Measurements from ENCODE around the gene CDYL2.

Gene CDYL2, protein sequence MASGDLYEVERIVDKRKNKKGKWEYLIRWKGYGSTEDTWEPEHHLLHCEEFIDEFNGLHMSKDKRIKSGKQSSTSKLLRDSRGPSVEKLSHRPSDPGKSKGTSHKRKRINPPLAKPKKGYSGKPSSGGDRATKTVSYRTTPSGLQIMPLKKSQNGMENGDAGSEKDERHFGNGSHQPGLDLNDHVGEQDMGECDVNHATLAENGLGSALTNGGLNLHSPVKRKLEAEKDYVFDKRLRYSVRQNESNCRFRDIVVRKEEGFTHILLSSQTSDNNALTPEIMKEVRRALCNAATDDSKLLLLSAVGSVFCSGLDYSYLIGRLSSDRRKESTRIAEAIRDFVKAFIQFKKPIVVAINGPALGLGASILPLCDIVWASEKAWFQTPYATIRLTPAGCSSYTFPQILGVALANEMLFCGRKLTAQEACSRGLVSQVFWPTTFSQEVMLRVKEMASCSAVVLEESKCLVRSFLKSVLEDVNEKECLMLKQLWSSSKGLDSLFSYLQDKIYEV

GRCh38 chr16:80804526-80805383 is at the start of gene CDYL2:
CDYL2 (minus strand) TSS chr16:80804598; CDS start chr16:80804173, 425 bp downstream.
- peak within 1 kb of the TSS; percentile 63; the same call in 1 of the 2 replicates for H3K9ac ChIP-seq (ENCODE audit: low read depth, low read length)
- H3K36me3 ChIP-seq (ENCODE audit: insufficient read depth, low read length) = no peaks in the 10 kb centered on the region
- no peaks in the 10 kb centered on the region for H3K4me1 ChIP-seq (ENCODE audit: insufficient read depth, low read length)
- no peaks in the 10 kb centered on the region for H3K9me3 ChIP-seq (ENCODE audit: control insufficient read depth, insufficient read depth, low read length)

DNA sequence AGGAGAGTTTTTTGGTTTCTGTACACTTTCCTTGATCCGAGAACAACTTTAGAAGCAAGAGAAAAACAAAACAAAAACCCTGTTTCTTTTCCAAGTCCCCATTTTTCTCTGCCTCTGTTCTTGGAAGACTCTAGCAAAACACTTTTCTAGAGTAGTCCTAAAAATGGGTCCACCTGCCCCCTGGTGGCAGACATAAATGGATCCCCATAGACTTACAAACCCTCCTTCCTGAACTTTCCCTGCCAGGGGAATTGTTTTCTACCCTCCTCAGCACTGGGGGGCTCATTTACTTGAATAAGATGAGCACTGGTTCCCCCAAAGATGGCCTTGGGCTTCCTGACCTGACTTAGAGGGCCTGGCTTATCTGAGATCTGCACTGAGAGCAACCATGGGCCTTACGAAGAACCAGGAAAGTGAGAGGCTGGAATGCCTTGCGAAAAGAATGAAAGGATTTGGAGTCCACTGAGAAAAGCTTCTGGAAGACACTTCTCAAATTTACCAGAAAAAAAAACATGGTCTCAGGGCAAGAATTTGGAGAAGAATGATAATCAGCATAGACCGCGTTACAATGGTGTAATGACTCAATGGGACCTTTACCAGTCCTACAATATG is 48.0 kb upstream of the CDYL2 start:
- no peak overlapping the region for H3K9ac ChIP-seq (ENCODE audit: low read depth, low read length)

DNA sequence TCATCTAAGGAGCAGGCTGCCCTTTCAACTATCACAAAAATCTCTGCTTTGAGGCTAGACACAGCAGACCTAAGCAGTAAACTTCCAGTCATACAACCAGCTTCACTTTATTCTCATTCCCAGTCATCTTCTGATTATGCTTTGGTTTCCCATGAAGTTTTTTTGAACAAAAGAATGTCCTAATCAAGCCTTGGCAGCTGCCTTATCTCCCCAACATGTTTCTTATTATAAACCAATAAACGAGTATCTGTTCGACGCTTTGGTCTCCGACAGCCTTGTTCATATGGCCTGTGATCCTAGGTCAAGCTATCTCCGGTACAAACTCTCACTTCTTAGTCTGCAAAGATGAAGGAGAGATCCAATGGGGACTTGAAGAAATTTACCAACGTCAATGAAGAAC is 47.4 kb upstream of the CDYL2 start:
- Histone ChIP-seq H3K9ac (ENCODE audit: low read depth, low read length) (no peak overlapping the region), H3K9me3 (ENCODE audit: control insufficient read depth, insufficient read depth, low read length) (no peaks in the 10 kb centered on the region), H3K36me3 (ENCODE audit: insufficient read depth, low read length) (no peaks in the 10 kb centered on the region), H3K4me1 (ENCODE audit: insufficient read depth, low read length) (no peaks in the 10 kb centered on the region)

More for the DNA sequence above, 48.0 kb upstream of the CDYL2 start:
- Histone ChIP-seq H3K4me1 (ENCODE audit: insufficient read depth, low read length) (no peaks in the 10 kb centered on the region), H3K36me3 (ENCODE audit: insufficient read depth, low read length) (no peaks in the 10 kb centered on the region), H3K9me3 (ENCODE audit: control insufficient read depth, insufficient read depth, low read length) (no peaks in the 10 kb centered on the region)

DNA sequence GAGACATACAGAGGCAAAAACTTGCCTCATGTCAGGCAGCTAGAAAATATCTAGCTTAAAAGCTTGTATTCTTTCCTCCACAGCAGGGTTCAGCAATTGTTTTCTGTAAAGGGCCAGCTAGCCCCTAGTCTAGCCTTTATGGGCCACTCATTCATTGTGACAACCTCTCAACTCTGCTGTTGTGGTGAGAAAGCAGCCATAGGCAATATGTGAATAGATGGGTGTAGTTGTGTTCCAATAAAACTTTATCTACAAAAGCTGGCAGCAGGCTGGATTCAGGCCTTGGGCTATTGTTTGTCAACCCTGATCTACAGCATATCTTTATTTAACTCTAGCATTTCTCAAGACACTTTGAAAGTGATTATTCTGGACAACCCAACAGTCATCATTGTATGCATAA is 46.4 kb upstream of the CDYL2 start:
- no peaks in the 10 kb centered on the region for H3K4me1 ChIP-seq (ENCODE audit: insufficient read depth, low read length)

GRCh38 chr16:80848862-80849261 is 44.5 kb upstream of the CDYL2 start:
- no peaks in the 10 kb centered on the region for H3K36me3 ChIP-seq (ENCODE audit: insufficient read depth, low read length)
- no peak overlapping the region for H3K9ac ChIP-seq (ENCODE audit: low read depth, low read length)
- H3K4me1 ChIP-seq (ENCODE audit: insufficient read depth, low read length) = no peaks in the 10 kb centered on the region
- H3K9me3 ChIP-seq (ENCODE audit: control insufficient read depth, insufficient read depth, low read length) = no peaks in the 10 kb centered on the region

More for the DNA sequence above, 46.4 kb upstream of the CDYL2 start:
- H3K36me3 ChIP-seq (ENCODE audit: insufficient read depth, low read length) = no peaks in the 10 kb centered on the region
- no peaks in the 10 kb centered on the region for H3K9me3 ChIP-seq (ENCODE audit: control insufficient read depth, insufficient read depth, low read length)
- H3K9ac ChIP-seq (ENCODE audit: low read depth, low read length) = no peak overlapping the region

DNA sequence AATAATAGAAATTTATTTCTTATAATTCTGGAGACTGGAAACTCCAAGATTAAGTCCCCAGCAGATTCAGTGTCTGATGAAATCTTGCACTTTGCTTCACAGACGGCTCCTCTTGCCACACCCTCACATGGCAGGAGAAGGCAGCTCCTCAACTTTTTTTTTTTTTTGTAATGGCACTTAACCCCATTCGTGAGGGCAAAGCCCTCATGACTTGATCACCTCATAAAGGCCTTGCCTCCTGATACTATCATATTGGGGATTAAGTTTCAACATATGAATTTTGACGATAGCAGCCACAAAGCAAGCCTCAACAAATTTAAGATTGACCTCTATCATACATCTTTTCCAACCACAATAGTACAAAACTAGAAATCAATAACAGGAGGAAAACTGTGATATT is 42.3 kb upstream of the CDYL2 start:
- H3K4me1 ChIP-seq (ENCODE audit: insufficient read depth, low read length) = no peaks in the 10 kb centered on the region
- no peaks in the 10 kb centered on the region for H3K9me3 ChIP-seq (ENCODE audit: control insufficient read depth, insufficient read depth, low read length)
- H3K36me3 ChIP-seq (ENCODE audit: insufficient read depth, low read length) = no peaks in the 10 kb centered on the region
- H3K9ac ChIP-seq (ENCODE audit: low read depth, low read length) = no peak overlapping the region

DNA sequence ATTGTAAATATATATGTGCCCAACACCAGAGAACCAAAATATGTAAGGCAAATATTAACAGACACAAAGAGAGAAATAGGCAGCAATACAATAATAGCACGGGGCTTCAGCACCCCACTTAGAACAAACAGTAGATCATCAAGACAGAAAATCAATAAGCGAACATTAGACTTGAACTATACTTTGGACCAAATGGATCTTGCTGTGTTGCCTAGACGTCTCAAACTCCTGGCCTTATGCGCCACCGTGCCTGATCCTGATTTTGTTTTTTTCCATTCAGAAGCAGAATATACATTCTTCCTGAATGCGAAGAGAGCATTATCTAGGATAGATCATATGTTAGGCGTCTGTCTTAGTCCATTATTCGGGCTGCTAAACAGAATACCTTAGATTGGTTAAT is 41.9 kb upstream of the CDYL2 start:
- Histone ChIP-seq H3K36me3 (ENCODE audit: insufficient read depth, low read length) (no peaks in the 10 kb centered on the region), H3K9ac (ENCODE audit: low read depth, low read length) (no peak overlapping the region), H3K9me3 (ENCODE audit: control insufficient read depth, insufficient read depth, low read length) (no peaks in the 10 kb centered on the region), H3K4me1 (ENCODE audit: insufficient read depth, low read length) (no peaks in the 10 kb centered on the region)

GRCh38 chr16:80844395-80844794 is 40.0 kb upstream of the CDYL2 start:
- no peaks in the 10 kb centered on the region; the same call in 1 of the 2 replicates for H3K36me3 ChIP-seq (ENCODE audit: insufficient read depth, low read length)
- no peaks in the 10 kb centered on the region for H3K9me3 ChIP-seq (ENCODE audit: control insufficient read depth, insufficient read depth, low read length)
- H3K9ac ChIP-seq (ENCODE audit: low read depth, low read length) = no peak overlapping the region
- no peaks in the 10 kb centered on the region for H3K4me1 ChIP-seq (ENCODE audit: insufficient read depth, low read length)

- H3K9me3 ChIP-seq (ENCODE audit: control insufficient read depth, insufficient read depth, low read length) = no peaks in the 10 kb centered on the region
- no peaks in the 10 kb centered on the region for H3K4me1 ChIP-seq (ENCODE audit: insufficient read depth, low read length)
- H3K36me3 ChIP-seq (ENCODE audit: insufficient read depth, low read length) = no peaks in the 10 kb centered on the region; the same call in 1 of the 2 replicates
- H3K9ac ChIP-seq (ENCODE audit: low read depth, low read length) = no peak overlapping the region
Measured at GRCh38 chr16:80841231-80841630, 36.8 kb upstream of the CDYL2 start.

GRCh38 chr16:80837533-80838147 is 33.2 kb upstream of the CDYL2 start:
- Histone ChIP-seq H3K9me3 (ENCODE audit: control insufficient read depth, insufficient read depth, low read length) (no peaks in the 10 kb centered on the region), H3K4me1 (ENCODE audit: insufficient read depth, low read length) (no peaks in the 10 kb centered on the region), H3K36me3 (ENCODE audit: insufficient read depth, low read length) (no peaks in the 10 kb centered on the region; the same call in 1 of the 2 replicates), H3K9ac (ENCODE audit: low read depth, low read length) (no peak overlapping the region)

DNA sequence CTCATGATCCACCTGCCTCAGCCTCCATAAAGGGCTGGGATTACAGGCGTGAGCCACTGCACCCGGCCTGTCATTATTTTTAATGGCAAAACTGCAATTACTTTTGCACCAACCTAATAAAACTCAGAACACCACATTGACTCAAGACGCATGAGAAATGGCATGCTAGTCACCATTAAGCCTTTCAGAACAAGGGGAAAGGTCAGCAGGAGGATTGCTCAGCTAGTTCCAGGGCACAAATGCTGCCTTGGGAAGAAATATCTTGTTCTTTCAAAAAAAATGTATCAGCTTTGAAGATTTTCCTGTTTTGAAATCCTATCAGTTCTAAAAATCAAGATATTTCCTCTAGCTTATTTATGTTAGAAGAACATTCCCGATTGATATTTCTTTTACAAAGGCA is 32.4 kb upstream of the CDYL2 start:
- no peaks in the 10 kb centered on the region; the same call in 1 of the 2 replicates for H3K36me3 ChIP-seq (ENCODE audit: insufficient read depth, low read length)
- H3K4me1 ChIP-seq (ENCODE audit: insufficient read depth, low read length) = no peaks in the 10 kb centered on the region
- no peaks in the 10 kb centered on the region for H3K9me3 ChIP-seq (ENCODE audit: control insufficient read depth, insufficient read depth, low read length)
- H3K9ac ChIP-seq (ENCODE audit: low read depth, low read length) = no peak overlapping the region

GRCh38 chr16:80836202-80836601 is 31.8 kb upstream of the CDYL2 start:
- Histone ChIP-seq H3K9me3 (ENCODE audit: control insufficient read depth, insufficient read depth, low read length) (no peaks in the 10 kb centered on the region), H3K9ac (ENCODE audit: low read depth, low read length) (no peak overlapping the region), H3K4me1 (ENCODE audit: insufficient read depth, low read length) (no peaks in the 10 kb centered on the region)

DNA sequence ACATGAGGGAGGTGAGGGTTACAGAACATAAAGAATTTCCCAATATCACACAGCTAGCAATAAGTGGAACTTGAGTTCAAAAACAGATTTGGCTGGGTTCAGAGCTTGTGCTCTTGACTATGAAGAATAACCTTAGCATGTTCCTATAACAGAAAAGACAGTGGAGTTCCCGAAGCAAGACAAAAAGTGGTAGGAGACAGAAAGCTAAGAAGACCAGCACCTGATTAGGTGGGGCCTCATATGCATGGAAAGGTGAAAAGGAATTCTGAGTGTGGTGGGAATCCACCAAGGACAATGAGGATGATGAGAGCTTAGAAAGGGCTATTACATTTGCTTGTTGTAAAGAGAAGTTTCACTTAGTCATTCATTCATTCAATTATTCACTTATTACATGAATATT is 26.6 kb upstream of the CDYL2 start:
- Histone ChIP-seq H3K36me3 (ENCODE audit: insufficient read depth, low read length) (no peaks in the 10 kb centered on the region), H3K9ac (ENCODE audit: low read depth, low read length) (no peak overlapping the region), H3K4me1 (ENCODE audit: insufficient read depth, low read length) (no peaks in the 10 kb centered on the region)

More at GRCh38 chr16:80836202-80836601, 31.8 kb upstream of the CDYL2 start:
- no peaks in the 10 kb centered on the region; the same call in 1 of the 2 replicates for H3K36me3 ChIP-seq (ENCODE audit: insufficient read depth, low read length)

DNA sequence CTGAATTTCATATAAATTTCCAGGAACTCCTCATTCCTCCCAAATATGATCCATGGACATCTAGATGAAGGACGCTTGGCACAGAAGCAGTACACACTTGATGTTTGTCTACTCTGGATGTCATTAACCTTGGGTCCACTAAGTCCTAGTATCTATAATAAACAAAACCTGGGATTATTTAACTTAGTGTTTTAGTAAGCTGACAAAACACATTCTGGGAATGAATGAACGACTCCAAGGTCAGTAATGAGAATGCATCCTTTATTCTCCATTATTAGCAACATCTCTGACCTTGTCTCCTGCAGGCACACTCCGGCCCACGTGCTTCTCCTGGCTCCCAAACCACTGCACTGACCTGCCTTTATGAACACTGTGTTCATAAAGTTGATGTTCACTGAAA is 24.1 kb upstream of the CDYL2 start:
- H3K9me3 ChIP-seq (ENCODE audit: control insufficient read depth, insufficient read depth, low read length) = no peaks in the 10 kb centered on the region
- no peaks in the 10 kb centered on the region for H3K4me1 ChIP-seq (ENCODE audit: insufficient read depth, low read length)
- H3K9ac ChIP-seq (ENCODE audit: low read depth, low read length) = no peak overlapping the region
- no peaks in the 10 kb centered on the region for H3K36me3 ChIP-seq (ENCODE audit: insufficient read depth, low read length)

More for the DNA sequence above, 26.6 kb upstream of the CDYL2 start:
- no peaks in the 10 kb centered on the region for H3K9me3 ChIP-seq (ENCODE audit: control insufficient read depth, insufficient read depth, low read length)

Data from ES-I3 (cell line).